HepG2 (cell line): Measurements from ENCODE around the gene C19orf33. TPM values are rescaled to one million over a fixed set of nuclear protein-coding genes. Genes with fewer than 3 reads are reported as not detected.

Experiments used
- ATAC-seq: fragments of 200-7000 bp; cut with Tn5 transposase; 3 replicates; pipeline ENCODE4 v1.9.1; 2020; ENCODE audit warnings: mild to moderate bottlenecking, moderate library complexity
- BruUV-seq: library from RNA; stranded (reverse); fragments of 400-500 nt; replicated peaks from 2 replicates; lab custom pipeline; 2021; lab: Mats Ljungman, UMichigan
- CTCF ChIA-PET: fragments of 300-600 bp; formaldehyde crosslinking; extraction: SDS; loops from one replicate; lab custom pipeline; 2021; ENCODE audit warnings: low total read pairs, inconsistent platforms, low intra/inter-chr PET ratio; lab: Yijun Ruan, JAX
- POLR2A ChIA-PET: fragments of 350-600 bp; sonication (Branson Sonifier 250); formaldehyde crosslinking; loops from one replicate; lab custom pipeline; 2020; ENCODE audit warnings: antibody characterized with exemption, inconsistent platforms; lab: Yijun Ruan, JAX
- DNase-seq: peaks from one replicate; pipeline ENCODE4 v3.0.0-alpha.2; 2015; ENCODE audit warnings: low spot score
- FAIRE-seq: peaks from 3 replicates; lab custom pipeline; 2011; peaks lifted over from hg19 to GRCh38; lab: Jason Lieb, UNC
- H2AFZ ChIP-seq: one replicate; pipeline ENCODE4 v1.6.1; 2011; ENCODE audit warnings: low read length, inconsistent platforms
- H3K27ac ChIP-seq: fragments of 300-600 bp; 3 replicates; pipeline ENCODE4 v1.8.0; 2011; ENCODE audit warnings: mixed run types, mild to moderate bottlenecking, mixed read lengths, low read length, inconsistent platforms; ENCODE audit not compliant: insufficient read depth; ENCODE audit errors: extremely low read length
- H3K27me3 ChIP-seq, 2 experiments: fragments of 200-600 bp in 1 of 2; 2 replicates in 1 of 2; 3 replicates in 1 of 2; pipeline versions ENCODE4 v1.6.0 to v1.8.0; 2011; ENCODE audit warnings: low read length in 2 of 2, mild to moderate bottlenecking in 2 of 2, moderate library complexity in 2 of 2, inconsistent platforms in 1 of 2; ENCODE audit not compliant: insufficient read depth in 2 of 2, control insufficient read depth in 1 of 2
- H3K36me3 ChIP-seq, 2 experiments: fragments of 200-600 bp in 1 of 2; replicated peaks in 1 of 2; 2 replicates in 1 of 2; 3 replicates in 1 of 2; pipeline versions ENCODE4 v1.5.1 to v1.8.0; 2011; ENCODE audit warnings: low read length in 2 of 2, inconsistent platforms in 1 of 2; ENCODE audit not compliant: insufficient read depth in 2 of 2, control insufficient read depth in 1 of 2
- H3K4me1 ChIP-seq: 2 replicates; pipeline ENCODE4 v1.5.1; 2012; ENCODE audit warnings: low read length, inconsistent platforms; ENCODE audit not compliant: insufficient read depth
- H3K4me2 ChIP-seq: 2 replicates; pipeline ENCODE4 v1.6.0; 2011; ENCODE audit warnings: low read depth, low read length, inconsistent platforms
- H3K4me3 ChIP-seq, 3 experiments: fragments of 200-600 bp in 1 of 3; sonication (generic), shearing (Covaris generic) in 1 of 3; replicated peaks in 1 of 3; 2 replicates each; pipeline ENCODE4 v1.5.1; 2011 to 2016; ENCODE audit warnings: low read length in 3 of 3, inconsistent platforms in 2 of 3, low read depth in 2 of 3, mild to moderate bottlenecking in 2 of 3, control low read depth in 1 of 3, mixed read lengths in 1 of 3; ENCODE audit not compliant: insufficient read depth in 1 of 3
- H3K79me2 ChIP-seq: one replicate; pipeline ENCODE4 v1.6.1; 2011; ENCODE audit warnings: low read length, inconsistent platforms; ENCODE audit not compliant: insufficient read depth
- H3K9ac ChIP-seq: 2 replicates; pipeline ENCODE4 v1.6.0; 2011; ENCODE audit warnings: mild to moderate bottlenecking, low read depth, low read length, inconsistent platforms; ENCODE audit not compliant: insufficient read depth
- H3K9me3 ChIP-seq: 2 replicates; pipeline ENCODE4 v1.5.1; 2012; ENCODE audit warnings: mild to moderate bottlenecking, low read length
- H4K20me1 ChIP-seq: 2 replicates; pipeline ENCODE4 v1.6.0; 2011; ENCODE audit warnings: inconsistent platforms, mild to moderate bottlenecking, low read length, moderate library complexity; ENCODE audit not compliant: insufficient read depth
- PAWR ChIP-seq: sonication (generic); formaldehyde crosslinking; IDR thresholded peaks from 2 replicates; pipeline ENCODE4 v1.4.0; 2020; ENCODE audit warnings: missing genetic modification reagents, mild to moderate bottlenecking, borderline replicate concordance
- RFX3 ChIP-seq: IDR thresholded peaks from 2 replicates; pipeline ENCODE4 v1.6.1; 2016; ENCODE audit warnings: missing biosample characterization, missing genetic modification reagents
- SRF ChIP-seq: IDR thresholded peaks from 2 replicates; pipeline ENCODE4 v1.6.1; 2011; ENCODE audit warnings: mild to moderate bottlenecking, low read depth, low read length, moderate library complexity
- TBX2 ChIP-seq: sonication (generic); formaldehyde crosslinking; IDR thresholded peaks from 2 replicates; pipeline ENCODE4 v1.5.0; 2020; ENCODE audit warnings: missing genetic modification reagents, mild to moderate bottlenecking, borderline replicate concordance
- ZNF441 ChIP-seq: sonication (generic); formaldehyde crosslinking; IDR thresholded peaks from 2 replicates; pipeline ENCODE4 v1.7.0; 2021; ENCODE audit warnings: missing genetic modification reagents, borderline replicate concordance
- WGBS: methylation state at CpG from one replicate; pipeline ENCODE4 v1.1.6; 2017; ENCODE audit warnings: low lambda C conversion rate; 5-methylcytosine and 5-hydroxymethylcytosine counted together
- in situ Hi-C: cut with HindIII; loops from 2 replicates; pipeline ENCODE4 v1.10.0; 2017; ENCODE audit warnings: low pct_unique_long_range_greater_than_20kb; ENCODE audit not compliant: extremely low pct_ligation_motif_present
- intact Hi-C: fragments of 100-400 bp; cut with micrococcal nuclease; formaldehyde crosslinking; loops from one replicate; pipeline ENCODE4 v1.10.0; 2022; ENCODE audit not compliant: unreplicated experiment
- polyA plus RNA-seq, 8 experiments: library from polyadenylated mRNA; depleted of rRNA in 3 of 8; stranded (reverse) in 7 of 8; unstranded in 1 of 8; fragments of >200 nt; fragmentation: Illumina TruSeq in 4 of 8; extraction: Trizol in 4 of 8; gene quantifications; 2 replicates each; pipeline versions ENCODE4 v1.2.1 to v1.2.3, GENCODE V29; 2011 to 2016; ENCODE audit warnings: low read depth in 4 of 8, missing spikeins in 1 of 8, mixed read lengths in 1 of 8; ENCODE audit not compliant: insufficient read depth in 1 of 8
- total RNA-seq, 5 experiments: library from RNA; depleted of rRNA; stranded (reverse); fragments of >200 nt; fragmentation: Illumina TruSeq; extraction: Trizol; gene quantifications; 2 replicates each; pipeline ENCODE4 v1.2.3, GENCODE V29; 2016; ENCODE audit warnings: low read depth in 1 of 5
- TF ChIP-seq, protein P1 (sequence below): sonication (generic); formaldehyde crosslinking; IDR thresholded peaks from 2 replicates; pipeline ENCODE4 v1.5.0; 2020; ENCODE audit warnings: mild to moderate bottlenecking, missing genetic modification reagents, borderline replicate concordance
- TF ChIP-seq, protein P2 (sequence below): IDR thresholded peaks from 2 replicates; pipeline ENCODE4 v1.6.1; 2012; ENCODE audit warnings: low read depth, low read length, improper control_type of control experiment
- TF ChIP-seq, protein P3 (sequence below): sonication (generic); formaldehyde crosslinking; IDR thresholded peaks from 2 replicates; pipeline ENCODE4 v1.8.1; 2023; ENCODE audit warnings: missing genetic modification reagents, mild to moderate bottlenecking, borderline replicate concordance

C19orf33 gene
- total and polyA plus RNA-seq, 2 of the 13 experiments (the other 11 are each of a cell fraction or from before 2014, with no cell fraction given): 2.5 to 3.3 TPM

DNA sequence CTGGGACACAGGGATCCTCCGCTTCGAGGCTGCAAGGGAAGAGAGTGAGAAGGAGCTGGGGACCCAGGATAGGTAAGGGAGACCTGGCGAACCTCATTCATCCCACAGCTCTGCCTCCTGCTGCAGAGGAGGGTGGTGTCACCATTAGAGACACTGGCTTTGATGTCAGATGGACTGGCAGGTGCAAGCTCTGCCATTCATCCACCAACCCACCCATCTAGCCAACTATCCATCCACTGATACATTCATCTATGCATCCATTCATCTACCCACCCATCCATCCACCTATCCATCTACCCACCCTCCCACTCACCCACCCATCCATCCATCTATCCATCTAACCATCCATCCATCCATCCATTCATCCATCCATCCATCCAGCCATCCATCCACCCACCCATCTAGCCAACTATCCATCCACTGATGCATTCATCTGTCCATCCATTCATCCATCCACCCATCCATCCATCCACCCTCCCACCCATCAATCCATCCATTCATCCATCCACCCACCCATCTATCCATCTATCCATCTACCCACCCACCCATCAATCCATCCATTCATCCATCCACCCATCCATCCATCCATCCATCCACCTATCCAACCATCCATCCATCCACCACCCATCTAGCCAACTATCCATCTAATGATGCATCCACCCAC lies 5.7 kb downstream of the C19orf33 start (continued):
- TF ChIP-seq, protein P1, sequence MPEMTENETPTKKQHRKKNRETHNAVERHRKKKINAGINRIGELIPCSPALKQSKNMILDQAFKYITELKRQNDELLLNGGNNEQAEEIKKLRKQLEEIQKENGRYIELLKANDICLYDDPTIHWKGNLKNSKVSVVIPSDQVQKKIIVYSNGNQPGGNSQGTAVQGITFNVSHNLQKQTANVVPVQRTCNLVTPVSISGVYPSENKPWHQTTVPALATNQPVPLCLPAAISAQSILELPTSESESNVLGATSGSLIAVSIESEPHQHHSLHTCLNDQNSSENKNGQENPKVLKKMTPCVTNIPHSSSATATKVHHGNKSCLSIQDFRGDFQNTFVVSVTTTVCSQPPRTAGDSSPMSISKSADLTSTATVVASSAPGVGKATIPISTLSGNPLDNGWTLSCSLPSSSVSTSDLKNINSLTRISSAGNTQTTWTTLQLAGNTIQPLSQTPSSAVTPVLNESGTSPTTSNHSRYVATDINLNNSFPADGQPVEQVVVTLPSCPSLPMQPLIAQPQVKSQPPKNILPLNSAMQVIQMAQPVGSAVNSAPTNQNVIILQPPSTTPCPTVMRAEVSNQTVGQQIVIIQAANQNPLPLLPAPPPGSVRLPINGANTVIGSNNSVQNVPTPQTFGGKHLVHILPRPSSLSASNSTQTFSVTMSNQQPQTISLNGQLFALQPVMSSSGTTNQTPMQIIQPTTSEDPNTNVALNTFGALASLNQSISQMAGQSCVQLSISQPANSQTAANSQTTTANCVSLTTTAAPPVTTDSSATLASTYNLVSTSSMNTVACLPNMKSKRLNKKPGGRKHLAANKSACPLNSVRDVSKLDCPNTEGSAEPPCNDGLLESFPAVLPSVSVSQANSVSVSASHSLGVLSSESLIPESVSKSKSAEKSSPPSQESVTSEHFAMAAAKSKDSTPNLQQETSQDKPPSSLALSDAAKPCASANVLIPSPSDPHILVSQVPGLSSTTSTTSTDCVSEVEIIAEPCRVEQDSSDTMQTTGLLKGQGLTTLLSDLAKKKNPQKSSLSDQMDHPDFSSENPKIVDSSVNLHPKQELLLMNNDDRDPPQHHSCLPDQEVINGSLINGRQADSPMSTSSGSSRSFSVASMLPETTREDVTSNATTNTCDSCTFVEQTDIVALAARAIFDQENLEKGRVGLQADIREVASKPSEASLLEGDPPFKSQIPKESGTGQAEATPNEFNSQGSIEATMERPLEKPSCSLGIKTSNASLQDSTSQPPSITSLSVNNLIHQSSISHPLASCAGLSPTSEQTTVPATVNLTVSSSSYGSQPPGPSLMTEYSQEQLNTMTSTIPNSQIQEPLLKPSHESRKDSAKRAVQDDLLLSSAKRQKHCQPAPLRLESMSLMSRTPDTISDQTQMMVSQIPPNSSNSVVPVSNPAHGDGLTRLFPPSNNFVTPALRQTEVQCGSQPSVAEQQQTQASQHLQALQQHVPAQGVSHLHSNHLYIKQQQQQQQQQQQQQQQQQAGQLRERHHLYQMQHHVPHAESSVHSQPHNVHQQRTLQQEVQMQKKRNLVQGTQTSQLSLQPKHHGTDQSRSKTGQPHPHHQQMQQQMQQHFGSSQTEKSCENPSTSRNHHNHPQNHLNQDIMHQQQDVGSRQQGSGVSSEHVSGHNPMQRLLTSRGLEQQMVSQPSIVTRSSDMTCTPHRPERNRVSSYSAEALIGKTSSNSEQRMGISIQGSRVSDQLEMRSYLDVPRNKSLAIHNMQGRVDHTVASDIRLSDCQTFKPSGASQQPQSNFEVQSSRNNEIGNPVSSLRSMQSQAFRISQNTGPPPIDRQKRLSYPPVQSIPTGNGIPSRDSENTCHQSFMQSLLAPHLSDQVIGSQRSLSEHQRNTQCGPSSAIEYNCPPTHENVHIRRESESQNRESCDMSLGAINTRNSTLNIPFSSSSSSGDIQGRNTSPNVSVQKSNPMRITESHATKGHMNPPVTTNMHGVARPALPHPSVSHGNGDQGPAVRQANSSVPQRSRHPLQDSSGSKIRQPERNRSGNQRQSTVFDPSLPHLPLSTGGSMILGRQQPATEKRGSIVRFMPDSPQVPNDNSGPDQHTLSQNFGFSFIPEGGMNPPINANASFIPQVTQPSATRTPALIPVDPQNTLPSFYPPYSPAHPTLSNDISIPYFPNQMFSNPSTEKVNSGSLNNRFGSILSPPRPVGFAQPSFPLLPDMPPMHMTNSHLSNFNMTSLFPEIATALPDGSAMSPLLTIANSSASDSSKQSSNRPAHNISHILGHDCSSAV (CRISPR knock-in tag): no peak
- TF ChIP-seq SRF: no peak
- no peak for TF ChIP-seq RFX3

DNA sequence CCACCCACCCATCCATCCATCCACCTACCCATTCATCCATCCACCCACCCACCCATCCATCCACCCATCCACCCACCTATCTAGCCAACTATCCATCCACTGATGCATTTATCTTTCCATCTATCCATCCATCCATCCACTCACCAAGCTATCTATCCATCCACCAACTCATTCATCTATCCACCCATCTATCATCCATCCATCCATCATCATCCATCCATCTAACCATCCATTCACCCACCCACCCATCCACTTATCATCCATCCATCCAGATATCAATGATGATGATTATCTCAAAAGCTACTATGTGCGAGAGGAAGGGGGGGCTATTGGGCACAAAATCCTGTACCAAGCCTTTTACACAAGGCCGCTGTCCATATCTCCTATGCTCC lies 6.2 kb downstream of the C19orf33 start:
- Histone ChIP-seq H3K9ac (no peak overlapping the region), H3K79me2 (peaks cover 2% of the 10 kb centered on the region), H3K4me2 (no peak overlapping the region), H3K9me3 (no peaks in the 10 kb centered on the region), H4K20me1 (no peaks in the 10 kb centered on the region), H3K4me3 (no peak overlapping the region), H3K27ac (no peak overlapping the region), H3K27me3 (no peaks in the 10 kb centered on the region; a peak in 2 of 5 replicates), H2AFZ (no peak overlapping the region), H3K36me3 (peaks cover 3 to 6% of the 10 kb centered on the region in 2 experiments; a peak in 3 of 5 replicates), H3K4me1 (peaks cover 14% of the 10 kb centered on the region)
- no peak for FAIRE-seq
- TF ChIP-seq, protein P2, sequence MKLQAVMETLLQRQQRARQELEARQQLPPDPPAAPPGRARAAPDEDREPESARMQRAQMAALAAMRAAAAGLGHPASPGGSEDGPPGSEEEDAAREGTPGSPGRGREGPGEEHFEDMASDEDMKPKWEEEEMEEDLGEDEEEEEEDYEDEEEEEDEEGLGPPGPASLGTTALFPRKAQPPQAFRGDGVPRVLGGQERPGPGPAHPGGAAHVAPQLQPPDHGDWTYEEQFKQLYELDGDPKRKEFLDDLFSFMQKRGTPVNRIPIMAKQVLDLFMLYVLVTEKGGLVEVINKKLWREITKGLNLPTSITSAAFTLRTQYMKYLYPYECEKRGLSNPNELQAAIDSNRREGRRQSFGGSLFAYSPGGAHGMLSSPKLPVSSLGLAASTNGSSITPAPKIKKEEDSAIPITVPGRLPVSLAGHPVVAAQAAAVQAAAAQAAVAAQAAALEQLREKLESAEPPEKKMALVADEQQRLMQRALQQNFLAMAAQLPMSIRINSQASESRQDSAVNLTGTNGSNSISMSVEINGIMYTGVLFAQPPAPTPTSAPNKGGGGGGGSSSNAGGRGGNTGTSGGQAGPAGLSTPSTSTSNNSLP: no peak
- TF ChIP-seq PAWR (CRISPR knock-in tag) (no peak), ZNF441 (CRISPR knock-in tag) (no peak), TBX2 (CRISPR knock-in tag) (no peak)
- TF ChIP-seq, protein P3, sequence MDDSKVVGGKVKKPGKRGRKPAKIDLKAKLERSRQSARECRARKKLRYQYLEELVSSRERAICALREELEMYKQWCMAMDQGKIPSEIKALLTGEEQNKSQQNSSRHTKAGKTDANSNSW (CRISPR knock-in tag): no peak
- DNase-seq: no peak
- intact Hi-C loops: no loop called here
- BruUV-seq: no TSS peak
- in situ Hi-C loops: no loop called here
- WGBS: 97% methylated on average over 2 of the region's 2 CpGs
- POLR2A ChIA-PET: no interaction called here
- CTCF ChIA-PET: no interaction called here
- no peak for ATAC-seq
